DMS153 (cell line): ENCODE results near the gene BCL11A.

Experiments
- DNase-seq: peaks from one replicate; lab custom pipeline; 2025; lab: John Stamatoyannopoulos, UW

BCL11A gene

DNA sequence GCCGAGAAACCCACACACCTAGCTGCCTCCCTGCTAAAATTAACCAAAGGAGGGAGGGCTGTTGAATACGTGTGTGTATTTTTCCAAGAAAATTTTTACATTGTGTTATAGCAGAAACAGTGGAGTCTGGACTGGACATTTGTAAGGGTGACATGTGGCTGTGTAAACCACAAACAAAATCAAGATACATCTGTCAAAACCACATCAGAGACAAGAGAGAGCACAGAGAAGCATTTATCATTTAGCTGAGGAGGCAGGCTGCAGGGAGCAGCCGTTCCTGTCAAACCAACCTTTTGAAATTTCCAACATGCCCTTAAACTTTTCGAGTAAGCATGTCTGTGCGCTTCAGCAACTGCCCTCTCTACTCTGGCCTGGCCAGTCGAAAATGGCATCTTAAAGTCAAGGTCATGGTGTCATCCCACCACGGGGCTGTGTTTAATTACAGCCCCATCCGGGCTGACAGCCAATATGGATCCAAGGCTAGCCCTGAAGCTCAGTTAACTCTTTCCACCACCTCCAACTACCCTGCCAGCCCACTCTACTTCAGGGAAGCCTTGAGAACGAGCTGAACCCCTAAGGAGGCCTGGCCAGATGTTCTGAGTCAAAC is 8.4 kb downstream of the BCL11A start:
- DNase-seq: no peak

DNA sequence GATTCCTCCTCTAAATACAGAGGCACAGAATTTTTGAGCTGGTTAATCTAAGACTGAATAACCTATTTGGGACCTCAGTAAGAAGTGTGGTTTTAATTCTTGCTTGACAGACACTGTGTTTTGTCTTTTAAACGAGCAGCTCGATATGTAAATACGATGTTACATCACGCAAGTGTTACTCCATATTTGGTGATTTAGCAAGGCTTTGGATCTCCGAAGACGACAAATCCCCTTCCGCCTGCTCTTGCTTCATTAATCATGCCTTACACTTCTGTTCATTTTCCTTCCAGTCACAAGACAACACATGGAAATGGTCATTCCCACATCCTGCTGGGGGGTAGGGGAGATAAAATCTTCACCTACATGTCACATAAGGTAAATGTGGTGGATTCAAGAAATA is 9.4 kb downstream of the BCL11A start:
- DNase-seq: no peak

DNA sequence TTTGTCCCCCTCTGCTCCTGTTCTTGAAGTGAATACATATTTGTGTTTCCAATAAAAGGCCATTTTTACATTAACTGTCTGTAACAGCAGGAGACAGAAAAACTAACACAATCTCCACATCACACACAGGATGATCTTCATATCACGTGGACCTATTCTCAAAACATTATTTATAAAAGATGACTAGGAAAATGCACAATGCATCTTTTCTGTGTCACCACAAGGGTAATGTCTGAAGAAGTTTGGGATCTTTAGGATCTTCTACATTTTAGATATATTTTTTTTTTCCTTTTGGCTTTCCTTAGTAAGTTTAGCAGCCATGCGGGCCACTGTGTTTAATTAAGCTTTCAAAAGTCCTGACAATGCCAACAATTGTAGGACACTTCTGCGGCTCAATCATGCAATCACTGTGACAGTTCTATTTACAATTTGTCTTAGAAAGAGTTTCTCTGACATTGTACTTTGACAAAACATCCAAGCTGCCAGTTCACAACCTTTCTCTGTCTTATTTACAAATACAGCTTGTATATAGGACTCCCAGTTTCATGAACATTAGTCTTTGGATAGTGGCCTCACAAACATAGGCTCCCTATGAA is 12.3 kb downstream of the BCL11A start:
- no peak for DNase-seq

DNA sequence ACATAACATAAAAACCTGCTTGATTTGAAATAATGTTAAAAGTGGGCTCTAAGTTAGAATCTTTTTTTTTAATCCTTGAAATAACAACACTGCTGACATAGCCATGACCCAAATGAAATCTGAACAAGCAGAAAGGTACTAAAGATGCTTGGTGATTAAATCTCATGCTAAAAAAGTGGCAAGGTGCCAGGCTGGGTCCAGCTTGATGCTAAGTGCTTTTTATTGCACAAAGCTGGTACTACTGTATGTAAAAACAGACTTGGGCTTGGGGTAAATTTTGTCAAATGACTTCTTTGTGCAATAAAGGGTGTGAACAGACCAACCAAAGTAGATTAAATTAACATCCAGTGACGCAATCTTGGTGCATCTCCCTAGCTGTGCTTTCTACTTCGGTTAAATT is 13.4 kb downstream of the BCL11A start:
- no peak for DNase-seq

DNA sequence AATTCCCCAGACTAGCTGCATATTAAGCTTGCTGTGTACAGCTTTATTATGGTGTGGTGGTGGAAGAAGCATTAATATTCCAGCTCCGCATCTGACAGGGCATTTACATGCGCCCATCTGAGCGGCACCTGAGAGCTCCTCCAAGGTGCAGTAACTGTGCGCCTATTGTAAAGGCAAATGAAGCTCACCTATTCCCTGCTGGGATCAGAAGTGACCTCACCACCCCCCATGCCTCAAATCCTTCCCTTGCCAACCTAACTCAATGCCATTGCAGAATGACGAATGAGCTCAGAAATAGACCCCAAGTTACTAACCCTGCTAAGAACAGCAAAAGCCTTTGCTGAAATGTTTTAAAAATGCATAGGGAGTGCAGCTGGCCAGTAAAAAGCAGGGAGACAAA is 14.3 kb downstream of the BCL11A start:
- DNase-seq: no peak

DNA sequence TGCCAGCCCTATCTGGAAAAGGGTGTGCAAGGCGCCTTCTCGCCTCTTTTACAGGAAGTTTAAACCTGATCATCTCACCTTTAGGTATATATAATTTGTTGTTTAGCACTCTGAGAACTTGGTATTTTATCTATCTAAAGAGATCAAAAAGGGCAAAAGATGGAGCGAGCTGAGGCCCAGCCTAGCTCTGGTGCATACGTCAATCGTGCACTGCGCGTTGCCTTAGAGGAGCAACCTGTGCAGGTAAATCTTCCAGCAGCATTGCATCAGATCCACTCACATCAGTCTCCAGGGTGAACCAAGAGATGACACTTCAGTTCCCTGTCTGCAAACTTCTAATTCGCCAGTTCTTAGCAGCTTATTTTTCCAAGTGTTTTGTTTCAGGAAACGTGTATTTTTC is 15.4 kb downstream of the BCL11A start:
- no peak for DNase-seq

DNA sequence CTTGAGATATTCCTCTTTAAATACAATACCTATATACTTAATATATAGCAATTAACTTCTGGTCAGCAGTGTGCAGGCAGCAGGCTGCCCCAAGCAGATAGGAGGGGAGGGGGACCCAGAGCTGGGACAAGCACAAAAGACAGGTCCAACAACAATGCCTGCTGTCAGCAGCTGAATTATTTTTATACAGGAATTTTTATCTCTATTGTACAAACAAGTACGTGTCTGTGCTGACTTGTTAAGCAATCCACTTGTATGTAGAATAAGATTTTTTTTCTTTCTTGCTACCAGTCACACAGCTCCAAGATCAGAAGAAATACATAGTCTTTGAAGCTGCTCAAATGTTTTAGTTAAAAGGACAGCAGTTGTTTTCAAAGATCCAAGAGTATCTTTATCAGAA is 16.7 kb downstream of the BCL11A start:
- DNase-seq: no peak

DNA sequence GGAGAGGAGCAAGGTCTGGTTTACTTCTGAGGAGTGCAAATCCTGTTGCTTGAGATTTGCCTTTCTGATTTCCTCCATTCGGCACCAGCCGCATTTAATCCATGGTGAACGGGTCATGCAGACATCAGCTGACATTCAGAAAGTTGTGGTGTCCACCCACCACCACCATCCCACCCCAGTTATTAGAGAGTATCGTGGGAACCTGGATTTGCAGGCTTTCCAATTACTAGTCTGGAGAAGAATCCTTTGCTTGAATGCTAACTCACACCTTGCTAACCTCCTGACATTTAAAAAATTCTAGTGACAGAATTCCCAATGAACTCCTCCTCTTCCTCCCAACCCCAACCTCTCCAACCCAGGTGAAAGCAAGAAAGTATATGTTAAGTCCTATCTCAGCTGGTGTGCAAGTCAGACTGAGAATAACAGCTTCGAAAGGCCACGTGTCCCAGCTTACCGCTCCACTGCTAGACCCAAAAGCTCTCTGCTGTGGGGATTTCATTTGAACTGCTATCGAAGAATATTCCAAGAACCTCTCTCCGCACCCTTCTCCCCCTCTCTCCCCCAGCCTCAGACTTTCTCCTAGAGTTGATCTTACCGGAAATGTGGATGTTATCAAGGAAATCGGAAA is 17.7 kb downstream of the BCL11A start:
- no peak for DNase-seq

DNA sequence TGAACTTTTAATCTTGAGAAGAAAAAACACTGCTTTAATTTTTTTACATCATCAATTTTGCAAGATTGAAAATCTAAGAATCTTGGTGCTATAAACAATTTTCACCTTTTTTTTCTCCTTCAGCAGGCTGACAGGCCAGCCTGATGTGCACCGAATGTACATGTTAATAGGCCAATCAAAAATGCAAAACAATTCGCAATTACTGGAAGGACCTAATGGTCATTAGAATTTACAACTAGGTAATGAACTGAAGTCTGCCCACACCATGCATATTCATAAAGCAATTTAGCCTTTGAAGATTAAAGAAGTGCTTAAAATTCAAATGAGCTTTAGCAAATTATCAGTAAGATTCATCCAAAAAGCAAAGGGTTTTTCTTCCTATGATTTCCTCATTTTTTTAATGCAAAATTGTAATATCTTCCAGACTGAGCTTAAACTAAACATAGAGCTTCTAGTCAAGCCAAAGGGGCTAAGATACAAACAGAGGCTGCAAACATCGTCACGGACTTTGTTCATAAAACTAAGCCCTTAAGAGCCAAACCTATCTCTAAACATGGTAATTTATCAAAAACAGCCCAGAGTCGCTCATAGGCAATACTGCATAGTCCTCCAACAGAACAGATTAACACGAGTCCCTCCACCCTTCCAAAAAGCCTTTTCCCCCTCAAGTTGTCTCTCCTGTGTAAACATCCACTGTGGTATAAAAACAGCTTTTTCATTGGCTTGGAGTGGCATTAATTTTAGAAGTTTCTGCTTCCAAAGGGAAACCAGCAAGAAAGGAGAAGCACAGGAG is 18.4 kb downstream of the BCL11A start:
- DNase-seq: no peak

DNA sequence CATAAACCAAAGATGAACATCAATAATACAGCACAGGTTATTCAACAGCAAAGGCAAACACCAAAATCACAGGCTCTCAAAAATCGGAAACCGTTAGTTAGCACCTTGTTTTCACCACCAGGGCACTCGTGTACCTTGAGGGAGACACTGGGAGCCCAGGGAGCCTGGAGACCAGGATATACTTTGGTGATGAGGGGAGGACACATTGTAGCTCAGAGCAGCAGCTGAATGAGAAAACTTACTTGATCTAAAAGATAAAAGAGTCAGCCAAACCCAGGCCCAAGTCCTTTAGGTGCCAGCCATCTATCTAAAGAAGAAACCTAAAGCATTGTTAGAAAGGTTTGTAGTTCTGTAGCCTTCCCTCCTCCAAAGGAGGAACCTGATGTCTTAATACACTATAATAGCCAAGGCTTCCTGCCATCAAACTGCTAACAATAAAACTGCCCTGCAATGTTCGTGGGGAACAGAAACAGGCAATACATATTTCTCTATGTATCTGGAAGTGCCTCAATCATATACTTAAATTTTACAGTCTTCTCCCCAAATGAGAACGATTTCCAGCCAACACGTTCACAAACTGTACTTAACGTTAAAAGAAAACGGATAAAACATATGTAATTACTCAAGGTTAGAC is 19.3 kb downstream of the BCL11A start:
- no peak for DNase-seq

DNA sequence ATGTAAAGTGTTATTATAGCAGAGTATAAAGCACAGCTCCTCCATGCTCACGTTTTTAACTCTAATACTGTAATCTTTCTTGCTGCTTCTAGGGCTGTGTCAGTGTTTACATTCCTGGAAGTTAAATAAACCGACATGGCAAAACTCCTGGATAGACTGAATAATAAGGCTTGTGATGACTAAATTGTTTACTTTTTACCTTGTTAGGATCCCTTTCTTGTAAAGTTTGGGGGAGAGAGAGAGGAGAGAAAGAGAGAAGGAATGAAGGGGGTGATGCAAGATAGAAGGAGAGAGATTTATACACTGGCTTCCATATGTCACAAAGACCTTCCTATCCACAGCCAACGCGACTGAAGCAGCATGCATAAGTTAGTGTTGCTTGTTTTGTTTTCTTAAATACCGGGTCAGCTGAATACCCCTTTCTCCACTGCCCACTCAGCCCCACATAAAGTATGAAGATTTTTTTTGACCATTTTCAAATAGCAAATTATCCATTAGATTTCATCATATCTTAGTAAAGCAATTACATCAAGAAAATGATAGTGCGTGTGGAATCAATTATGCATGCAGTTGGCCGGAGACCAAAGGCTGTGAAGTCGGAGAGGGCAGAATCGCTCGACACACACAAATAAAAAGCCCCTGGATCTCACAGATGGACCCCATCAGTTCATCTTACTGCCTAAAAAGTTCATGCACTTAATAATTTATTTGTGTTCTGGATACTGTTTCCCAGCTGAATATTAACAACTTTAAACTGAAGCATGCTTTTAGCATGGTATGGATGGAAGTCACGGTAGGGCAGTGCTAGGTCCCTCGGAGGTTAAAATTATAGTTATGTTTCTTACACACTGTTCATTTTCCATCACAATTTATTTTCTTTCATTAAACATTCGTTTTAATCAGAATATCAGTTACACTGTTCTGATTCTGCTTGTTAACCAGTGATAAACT is 20.1 kb downstream of the BCL11A start:
- DNase-seq: no peak

DNA sequence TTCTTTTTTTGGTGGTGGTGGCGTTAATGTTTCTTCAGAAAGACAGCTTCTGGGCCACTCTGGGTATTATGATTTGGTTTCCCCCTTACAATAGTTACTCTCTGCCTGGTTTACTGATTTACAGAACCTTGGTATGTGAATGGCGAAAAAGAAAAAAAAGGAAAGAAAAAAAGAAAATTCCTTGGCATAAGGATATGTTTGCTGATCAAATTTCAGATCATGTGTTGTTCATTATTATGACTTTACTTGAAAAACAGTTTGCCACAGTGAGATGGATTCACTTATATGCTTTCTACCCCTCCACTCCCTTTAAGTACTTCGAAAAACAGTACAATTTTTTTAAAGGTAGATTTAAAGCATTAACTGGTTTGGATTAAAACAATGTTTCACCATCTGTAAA is 21.0 kb downstream of the BCL11A start:
- DNase-seq: no peak

DNA sequence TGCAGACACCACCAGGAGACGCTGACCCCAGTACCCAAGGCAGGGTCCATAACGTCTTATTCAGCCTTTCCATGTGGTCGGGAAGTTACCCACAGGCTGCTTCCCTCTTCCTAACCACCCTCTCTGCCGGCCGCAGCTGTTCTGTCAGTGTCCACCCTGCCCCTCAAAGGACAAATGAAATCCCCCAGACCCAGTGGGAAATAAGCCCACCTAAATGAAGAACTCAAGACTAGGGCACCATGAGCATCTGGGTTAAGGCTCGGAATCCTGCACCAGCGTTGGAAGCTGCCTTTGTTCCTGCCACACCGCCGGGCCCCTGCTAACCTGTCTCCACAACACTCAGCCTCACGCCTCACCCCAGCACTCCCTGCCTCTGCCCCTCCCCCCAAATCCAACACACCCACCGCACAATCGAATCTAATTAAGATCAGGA is 21.7 kb downstream of the BCL11A start:
- no peak for DNase-seq

DNA sequence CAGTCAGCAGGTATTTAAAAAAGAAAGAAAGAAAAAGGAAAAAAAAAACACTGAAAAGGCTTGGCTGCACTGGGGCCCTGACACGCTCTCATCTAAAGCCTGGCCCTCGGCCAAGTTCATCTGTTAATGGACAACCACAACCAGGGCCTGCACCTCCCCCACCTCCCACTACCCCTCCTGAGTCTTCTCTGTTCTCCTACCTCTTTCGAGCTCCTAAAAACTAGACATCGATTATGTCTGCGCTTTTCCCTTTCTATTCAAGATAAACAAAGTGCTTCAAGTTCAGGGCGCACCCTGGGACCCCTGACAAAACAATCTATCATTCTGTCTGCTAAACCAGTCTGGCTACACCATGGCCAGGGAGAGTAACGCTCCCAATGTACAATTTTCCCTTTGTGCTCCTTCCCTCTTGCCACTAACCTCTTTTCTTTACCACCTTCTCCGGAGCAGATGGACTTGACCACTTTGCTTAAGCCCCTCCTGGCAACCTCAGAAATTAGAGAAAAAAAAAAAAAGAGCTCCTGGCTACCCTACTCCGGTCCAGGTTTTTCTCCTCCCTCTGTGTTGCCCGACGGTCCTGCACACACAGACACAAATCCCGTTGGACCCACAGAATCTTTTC is 22.7 kb downstream of the BCL11A start:
- peak; percentile 71 for DNase-seq

DNA sequence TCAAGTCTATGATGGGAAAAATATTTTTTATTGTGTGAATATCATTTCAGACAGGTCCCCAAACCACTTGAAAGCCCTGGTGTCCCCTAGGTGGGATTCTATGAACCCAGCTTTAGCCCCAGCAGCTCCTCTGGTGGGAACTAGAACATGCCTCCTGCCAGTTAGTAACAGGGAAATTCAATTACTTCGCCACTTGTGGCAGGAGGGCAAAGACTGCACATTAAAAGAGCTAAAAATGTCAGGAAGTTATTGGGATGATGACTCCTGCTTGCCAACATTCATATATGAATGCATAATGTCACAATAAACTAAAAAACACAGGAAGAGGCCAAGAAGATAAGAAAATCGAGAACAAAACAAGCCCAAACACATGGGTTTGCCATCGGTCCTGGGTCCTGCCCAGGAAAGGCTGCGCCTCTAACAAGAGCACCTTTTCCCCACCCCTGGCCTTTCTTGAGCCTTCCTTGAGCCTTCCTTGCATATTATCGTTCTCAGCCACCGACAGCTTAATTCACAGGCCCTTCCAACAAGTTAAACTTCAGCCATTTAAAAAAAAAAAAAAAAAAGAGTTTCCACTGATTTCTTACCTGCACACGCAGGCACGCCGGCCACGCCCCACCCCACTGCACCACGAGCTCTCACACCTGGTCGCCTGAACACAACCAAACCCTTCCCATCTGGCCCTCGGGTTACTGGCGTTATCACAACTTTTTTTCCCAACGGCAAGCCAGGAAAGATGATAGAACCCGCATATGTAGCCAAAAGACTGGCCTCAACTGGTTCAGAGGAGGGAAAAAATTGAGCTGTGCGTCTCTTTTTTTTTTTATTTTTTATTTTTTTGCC is 23.4 kb downstream of the BCL11A start:
- DNase-seq: no peak

DNA sequence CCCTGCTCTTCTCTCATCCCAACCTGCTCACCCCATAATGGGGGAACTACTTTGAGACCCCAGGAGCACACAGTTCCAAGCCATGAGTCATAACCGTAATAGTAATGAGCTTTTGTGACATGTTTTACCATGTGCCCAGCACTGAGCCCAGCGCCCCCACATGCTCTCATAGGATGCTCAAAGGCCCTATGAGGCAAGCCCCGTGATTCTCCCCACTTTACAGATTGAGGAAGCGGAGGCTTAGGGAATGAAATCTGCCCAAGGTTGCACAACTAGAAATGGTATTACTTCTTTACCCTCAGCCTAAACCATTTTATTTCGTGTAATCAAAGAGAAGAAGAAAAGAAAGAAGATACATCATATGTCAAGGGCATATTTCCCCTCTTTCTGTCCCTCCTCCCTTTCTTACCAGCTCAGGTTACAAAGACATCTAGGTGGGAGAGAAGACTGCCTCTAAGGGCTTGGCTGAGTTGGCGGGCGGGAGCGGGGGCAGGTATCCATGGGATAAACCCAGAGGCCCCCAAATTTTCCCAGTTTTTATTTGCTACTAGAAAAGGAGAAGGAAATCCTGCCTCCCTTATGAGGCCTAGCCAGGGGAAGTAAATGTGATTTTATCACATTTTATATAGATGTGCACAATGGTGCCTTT is 24.2 kb downstream of the BCL11A start:
- no peak for DNase-seq

DNA sequence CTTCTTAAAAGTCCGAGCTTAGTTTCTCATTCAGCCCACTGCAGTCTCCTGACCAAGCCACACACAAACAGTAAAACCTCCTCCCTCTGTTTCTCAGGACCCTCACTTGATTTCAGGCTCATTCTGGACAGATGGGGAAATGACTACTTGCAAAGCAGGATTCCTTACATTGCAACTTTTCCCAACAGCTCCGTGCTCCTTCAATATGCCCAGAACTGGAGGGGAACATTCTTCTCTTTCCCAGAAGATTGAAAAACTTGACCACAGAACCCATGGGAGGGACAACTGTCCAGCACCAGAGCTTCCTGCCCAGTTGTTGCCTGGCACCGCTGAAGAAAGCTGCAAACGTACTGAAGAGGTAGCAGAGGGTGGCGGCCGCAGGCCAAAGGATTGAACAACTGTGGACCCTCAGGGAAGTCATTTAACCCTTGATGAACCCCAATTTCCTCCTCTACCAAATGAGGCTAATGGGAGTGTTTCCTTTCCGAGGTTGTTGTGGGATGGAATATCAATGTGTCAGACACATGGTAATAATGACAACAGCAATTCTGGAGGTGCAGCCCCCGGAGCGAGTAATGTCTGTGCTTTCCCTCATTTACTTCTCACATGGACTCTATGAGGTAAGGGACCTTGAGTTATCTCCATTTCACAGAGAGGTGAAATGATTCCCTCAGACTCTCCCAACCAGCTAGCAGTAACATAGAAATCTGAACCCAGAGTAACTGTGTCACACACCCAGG is 25.0 kb downstream of the BCL11A start:
- no peak for DNase-seq

DNA sequence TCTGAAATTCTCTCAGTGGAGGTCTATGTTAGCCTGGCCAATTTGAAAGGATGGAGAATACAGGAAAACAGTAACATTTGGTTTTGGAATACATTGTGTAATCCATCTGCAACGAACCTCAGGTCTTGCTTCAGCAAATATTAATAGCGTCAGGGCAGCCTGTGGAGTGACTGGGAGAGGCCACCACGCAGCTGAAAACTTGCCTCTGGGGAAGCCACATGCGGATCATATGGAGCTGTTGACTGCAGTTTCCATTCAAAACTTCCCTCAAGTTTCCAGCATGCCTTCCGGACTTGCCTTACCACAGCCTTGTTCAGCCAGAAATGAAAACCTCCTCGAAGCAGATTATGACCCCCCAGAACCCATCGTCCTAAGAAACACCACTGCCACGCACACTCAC is 25.7 kb downstream of the BCL11A start:
- no peak for DNase-seq

DNA sequence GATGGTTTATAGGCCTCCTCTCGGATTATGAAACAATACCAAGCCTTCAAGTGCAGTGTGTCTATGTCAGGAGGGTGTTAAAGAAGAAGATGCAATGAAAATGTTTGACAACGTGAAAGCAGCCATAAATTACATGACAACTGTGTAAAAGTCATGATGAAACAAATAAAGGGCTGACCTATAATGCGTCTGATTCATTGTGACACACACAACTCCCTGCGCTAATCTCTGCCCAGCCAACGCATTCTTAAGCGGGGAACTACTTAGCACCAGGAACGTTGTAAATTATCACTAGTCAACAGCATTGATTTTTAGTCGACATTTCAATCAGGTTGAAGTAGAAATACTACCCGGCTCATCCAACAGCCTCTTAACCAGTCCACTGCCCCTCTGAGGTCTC is 26.8 kb downstream of the BCL11A start:
- DNase-seq: no peak
